Caco-2 (cell line): ENCODE results near the gene MICU1. TPM values are rescaled to one million over a fixed set of nuclear protein-coding genes. Genes with fewer than 3 reads are reported as not detected.
"Not testable (repeated sequence)": the region's sequence is repeated elsewhere in the genome, so short reads cannot be mapped to it uniquely, and the experiment has no call there.

Experiments used
- BruUV-seq: library from RNA; stranded (reverse); fragments of 400-500 nt; replicated peaks from 2 replicates; lab custom pipeline; 2021; lab: Mats Ljungman, UMichigan
- CTCF ChIA-PET: fragments of 300-600 bp; sonication (Branson Sonifier 250); formaldehyde crosslinking; loops from one replicate; lab custom pipeline; 2022; ENCODE audit warnings: antibody characterized with exemption; lab: Charles Lee
- POLR2A ChIA-PET: fragments of 300-600 bp; sonication (Branson Sonifier 250); formaldehyde crosslinking; loops from one replicate; lab custom pipeline; 2022; ENCODE audit warnings: antibody characterized with exemption; lab: Charles Lee
- DNase-seq, 2 experiments: peaks; one replicate each; pipeline versions ENCODE4 v3.0.0 to v3.0.0-alpha.2; 2020 to 2022
- H3K27me3 ChIP-seq: replicated peaks from 2 replicates; pipeline ENCODE4 v1.6.0; 2011; ENCODE audit warnings: low read length; ENCODE audit not compliant: control insufficient read depth, insufficient read depth
- H3K36me3 ChIP-seq: 2 replicates; pipeline ENCODE4 v1.5.1; 2011; ENCODE audit warnings: low read length; ENCODE audit not compliant: control insufficient read depth, insufficient read depth
- H3K4me1 ChIP-seq: fragments of 250-450 bp; sonication (Bioruptor Pico); 2 replicates; pipeline ENCODE4 v1.5.1; 2020; ENCODE audit warnings: mild to moderate bottlenecking
- H3K4me3 ChIP-seq: 2 replicates; pipeline ENCODE4 v1.5.1; 2011; ENCODE audit warnings: low read depth, mild to moderate bottlenecking, control low read depth, low read length
- H3K9me3 ChIP-seq: fragments of 250-450 bp; sonication (Bioruptor Pico); 2 replicates; pipeline ENCODE4 v1.5.1; 2020; ENCODE audit warnings: mild to moderate bottlenecking, moderate library complexity
- H3K27ac Mint-ChIP-seq: one replicate; pipeline ENCODE4 v1.8.0; 2022; ENCODE audit warnings: mixed read lengths; ENCODE audit not compliant: unreplicated experiment
- H3K27me3 Mint-ChIP-seq: one replicate; pipeline ENCODE4 v1.8.0; 2022; ENCODE audit warnings: mixed read lengths; ENCODE audit not compliant: insufficient read depth, unreplicated experiment
- H3K36me3 Mint-ChIP-seq: one replicate; pipeline ENCODE4 v1.8.0; 2022; ENCODE audit warnings: mild to moderate bottlenecking, mixed read lengths; ENCODE audit not compliant: insufficient read depth, unreplicated experiment
- H3K4me1 Mint-ChIP-seq: one replicate; pipeline ENCODE4 v1.8.0; 2022; ENCODE audit warnings: low read depth, mixed read lengths; ENCODE audit not compliant: unreplicated experiment
- H3K4me3 Mint-ChIP-seq: one replicate; pipeline ENCODE4 v1.8.0; 2022; ENCODE audit warnings: mild to moderate bottlenecking, moderate library complexity, mixed read lengths; ENCODE audit not compliant: unreplicated experiment
- H3K9me3 Mint-ChIP-seq: one replicate; pipeline ENCODE4 v1.8.0; 2022; ENCODE audit warnings: mixed read lengths; ENCODE audit not compliant: unreplicated experiment
- intact Hi-C: fragments of 100-400 bp; cut with micrococcal nuclease; formaldehyde crosslinking; loops from one replicate; pipeline ENCODE4 v1.10.0; 2022; ENCODE audit not compliant: unreplicated experiment
- total RNA-seq: library from RNA; stranded (reverse); gene quantifications from 2 replicates; pipeline ENCODE4 v1.2.3, GENCODE V29; 2022
- TF ChIP-seq, protein P1 (sequence below), 2 experiments: fragments of 200-600 bp in 1 of 2; IDR thresholded peaks; 1 replicate in 1 of 2; 2 replicates in 1 of 2; pipeline versions ENCODE4 v1.5.1 to v1.8.0; 2011 to 2022; ENCODE audit warnings: antibody characterized with exemption in 1 of 2, control low read depth in 1 of 2, inconsistent platforms in 1 of 2, low read depth in 1 of 2, low read length in 1 of 2, mild to moderate bottlenecking in 1 of 2, moderate library complexity in 1 of 2; ENCODE audit not compliant: insufficient read depth in 1 of 2, severe bottlenecking in 1 of 2, unreplicated experiment in 1 of 2

Gene MICU1
- total RNA-seq, 1 experiment from 2014 or later: 83.2 TPM

DNA sequence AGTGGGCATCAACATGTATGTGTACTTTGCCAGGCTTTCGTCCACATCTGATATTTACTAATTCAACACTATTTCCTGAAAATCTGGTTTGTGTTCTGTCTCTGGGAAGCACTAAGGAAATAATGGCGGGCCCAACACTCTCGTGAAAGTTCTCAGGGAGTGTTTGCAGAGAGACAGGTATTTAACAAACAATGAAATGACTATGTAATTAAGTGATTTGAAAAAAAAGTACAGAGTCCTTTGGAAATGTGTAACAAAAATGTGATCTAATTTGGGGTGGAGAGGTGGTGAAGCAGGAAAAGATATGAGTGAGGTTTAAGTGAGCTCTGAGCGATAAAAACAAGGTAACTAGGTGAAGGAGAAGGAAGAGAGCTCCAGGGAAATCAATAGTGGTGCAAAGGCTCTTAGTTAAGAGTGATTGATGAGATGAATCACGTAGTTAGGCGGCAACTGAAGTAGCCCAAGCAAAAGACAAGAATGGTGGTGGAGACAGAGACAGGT lies 175.9 kb downstream of the MICU1 start:
- Histone ChIP-seq H3K4me3 (no peak overlapping the region), H3K4me1 (peaks cover 7% of the 10 kb centered on the region; the same call in 1 of the 2 replicates), H3K27me3 (no peaks in the 10 kb centered on the region), H3K9me3 (no peaks in the 10 kb centered on the region), H3K36me3 (no peaks in the 10 kb centered on the region)
- intact Hi-C loops: no loop called here
- peak; percentile 53 to 55 for DNase-seq
- Mint-ChIP-seq H3K4me1 (peaks cover 8% of the 10 kb centered on the region), H3K9me3 (no peaks in the 10 kb centered on the region), H3K4me3 (peak overlapping the region; percentile 8), H3K36me3 (no peaks in the 10 kb centered on the region), H3K27me3 (no peaks in the 10 kb centered on the region), H3K27ac (peak overlapping the region; percentile 18)
- POLR2A ChIA-PET: no interaction called here
- TF ChIP-seq, protein P1, sequence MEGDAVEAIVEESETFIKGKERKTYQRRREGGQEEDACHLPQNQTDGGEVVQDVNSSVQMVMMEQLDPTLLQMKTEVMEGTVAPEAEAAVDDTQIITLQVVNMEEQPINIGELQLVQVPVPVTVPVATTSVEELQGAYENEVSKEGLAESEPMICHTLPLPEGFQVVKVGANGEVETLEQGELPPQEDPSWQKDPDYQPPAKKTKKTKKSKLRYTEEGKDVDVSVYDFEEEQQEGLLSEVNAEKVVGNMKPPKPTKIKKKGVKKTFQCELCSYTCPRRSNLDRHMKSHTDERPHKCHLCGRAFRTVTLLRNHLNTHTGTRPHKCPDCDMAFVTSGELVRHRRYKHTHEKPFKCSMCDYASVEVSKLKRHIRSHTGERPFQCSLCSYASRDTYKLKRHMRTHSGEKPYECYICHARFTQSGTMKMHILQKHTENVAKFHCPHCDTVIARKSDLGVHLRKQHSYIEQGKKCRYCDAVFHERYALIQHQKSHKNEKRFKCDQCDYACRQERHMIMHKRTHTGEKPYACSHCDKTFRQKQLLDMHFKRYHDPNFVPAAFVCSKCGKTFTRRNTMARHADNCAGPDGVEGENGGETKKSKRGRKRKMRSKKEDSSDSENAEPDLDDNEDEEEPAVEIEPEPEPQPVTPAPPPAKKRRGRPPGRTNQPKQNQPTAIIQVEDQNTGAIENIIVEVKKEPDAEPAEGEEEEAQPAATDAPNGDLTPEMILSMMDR (IDR thresholded peaks at IDR 0.05; ENCODE audit: insufficient read depth in 1 of 2, low read depth in 1 of 2, low read length in 1 of 2, severe bottlenecking in 1 of 2, unreplicated experiment in 1 of 2): no peak
- CTCF ChIA-PET: no interaction called here
- BruUV-seq: no TSS peak

DNA sequence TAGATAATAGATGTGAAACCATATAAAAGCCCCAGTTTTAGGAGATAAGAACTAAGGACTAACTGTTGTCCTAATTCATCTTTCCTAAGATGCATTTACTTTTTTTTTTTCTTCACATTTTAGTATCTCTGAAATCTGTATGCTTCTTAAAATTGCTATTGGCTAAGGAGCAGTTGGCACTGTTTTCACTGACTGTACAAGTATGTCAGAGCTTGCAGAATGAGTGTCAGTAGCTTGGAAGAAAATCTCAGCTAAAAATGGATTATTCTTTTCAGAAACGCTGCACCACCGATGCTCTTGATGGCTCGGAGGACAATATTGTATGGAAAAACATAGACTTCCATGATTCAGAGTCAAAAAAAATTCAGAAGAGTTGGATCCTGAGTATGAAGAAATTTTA lies 180.0 kb downstream of the MICU1 start:
- Mint-ChIP-seq H3K4me3 (no peak overlapping the region), H3K36me3 (peaks cover 9% of the 10 kb centered on the region), H3K4me1 (peaks cover 8% of the 10 kb centered on the region), H3K27ac (no peak overlapping the region), H3K9me3 (no peaks in the 10 kb centered on the region), H3K27me3 (no peaks in the 10 kb centered on the region)
- DNase-seq: no peak
- POLR2A ChIA-PET: no interaction called here
- CTCF ChIA-PET: no interaction called here
- peaks cover 7% of the 10 kb centered on the region; the same call in 1 of the 2 replicates for H3K4me1 ChIP-seq
- TF ChIP-seq, protein P1 (IDR thresholded peaks at IDR 0.05; ENCODE audit: insufficient read depth in 1 of 2, low read depth in 1 of 2, low read length in 1 of 2, severe bottlenecking in 1 of 2, unreplicated experiment in 1 of 2): no peak
- H3K27me3 ChIP-seq: no peaks in the 10 kb centered on the region
- H3K36me3 ChIP-seq: no peaks in the 10 kb centered on the region
- BruUV-seq: no TSS peak
- intact Hi-C loops: no loop called here
- no peaks in the 10 kb centered on the region for H3K9me3 ChIP-seq
- no peak overlapping the region for H3K4me3 ChIP-seq

DNA sequence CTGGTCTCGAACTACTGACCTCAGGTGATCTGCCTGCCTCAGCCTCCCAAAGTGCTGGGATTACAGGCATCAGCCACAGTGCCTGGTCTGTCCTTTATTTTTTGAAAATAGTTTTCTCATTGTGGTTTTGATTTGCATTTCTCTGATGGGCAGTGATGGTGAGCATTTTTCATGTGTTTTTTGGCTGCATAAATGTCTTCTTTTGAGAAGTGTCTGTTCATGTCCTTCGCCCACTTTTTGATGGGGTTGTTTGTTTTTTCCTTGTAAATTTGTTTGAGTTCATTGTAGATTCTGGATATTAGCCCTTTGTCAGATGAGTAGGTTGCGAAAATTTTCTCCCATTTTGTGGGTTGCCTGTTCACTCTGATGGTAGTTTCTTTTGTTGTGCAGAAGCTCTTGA lies 182.9 kb downstream of the MICU1 start:
- H3K9me3 ChIP-seq, H3K27ac Mint-ChIP-seq, H3K9me3 Mint-ChIP-seq, CTCF ChIA-PET, BruUV-seq, H3K4me1 Mint-ChIP-seq, H3K27me3 Mint-ChIP-seq, H3K36me3 ChIP-seq, H3K4me3 Mint-ChIP-seq, H3K4me3 ChIP-seq, DNase-seq, H3K4me1 ChIP-seq, intact Hi-C loops, H3K27me3 ChIP-seq, POLR2A ChIA-PET: not testable (repeated sequence)
- H3K36me3 Mint-ChIP-seq: peaks cover 14% of the 10 kb centered on the region

DNA sequence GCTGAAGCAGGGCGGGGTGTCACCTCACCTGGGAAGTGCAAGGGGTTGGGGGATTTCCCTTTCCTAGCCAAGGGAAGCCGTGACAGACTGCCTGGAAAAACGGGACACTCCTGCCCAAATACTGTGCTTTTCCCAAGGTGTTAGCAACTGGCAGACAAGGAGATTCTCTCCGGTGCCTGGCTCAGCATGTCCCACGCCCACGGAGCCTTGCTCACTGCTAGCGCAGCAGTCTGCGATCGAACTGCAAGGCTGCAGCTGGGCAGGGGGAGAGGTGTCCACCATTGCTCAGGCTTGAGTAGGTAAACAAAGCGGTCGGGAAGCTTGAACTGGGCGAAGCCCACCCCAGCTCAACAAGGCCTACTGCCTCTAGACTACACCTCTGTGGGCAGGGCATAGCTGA lies 190.3 kb downstream of the MICU1 start:
- Histone ChIP-seq H3K4me1 (no peaks in the 10 kb centered on the region), H3K36me3 (no peaks in the 10 kb centered on the region), H3K27me3 (no peaks in the 10 kb centered on the region), H3K9me3 (no peaks in the 10 kb centered on the region), H3K4me3 (no peak overlapping the region)
- BruUV-seq: no TSS peak
- POLR2A ChIA-PET: no interaction called here
- no peaks in the 10 kb centered on the region for H3K27me3 Mint-ChIP-seq
- no peaks in the 10 kb centered on the region for H3K9me3 Mint-ChIP-seq
- CTCF ChIA-PET: no interaction called here
- no peak for DNase-seq
- no peak overlapping the region for H3K4me3 Mint-ChIP-seq
- H3K27ac Mint-ChIP-seq: no peak overlapping the region
- H3K4me1 Mint-ChIP-seq: no peaks in the 10 kb centered on the region
- intact Hi-C loops: no loop called here
- TF ChIP-seq, protein P1 (IDR thresholded peaks at IDR 0.05; ENCODE audit: insufficient read depth in 1 of 2, low read depth in 1 of 2, low read length in 1 of 2, severe bottlenecking in 1 of 2, unreplicated experiment in 1 of 2): no peak
- H3K36me3 Mint-ChIP-seq: peaks cover 12% of the 10 kb centered on the region

DNA sequence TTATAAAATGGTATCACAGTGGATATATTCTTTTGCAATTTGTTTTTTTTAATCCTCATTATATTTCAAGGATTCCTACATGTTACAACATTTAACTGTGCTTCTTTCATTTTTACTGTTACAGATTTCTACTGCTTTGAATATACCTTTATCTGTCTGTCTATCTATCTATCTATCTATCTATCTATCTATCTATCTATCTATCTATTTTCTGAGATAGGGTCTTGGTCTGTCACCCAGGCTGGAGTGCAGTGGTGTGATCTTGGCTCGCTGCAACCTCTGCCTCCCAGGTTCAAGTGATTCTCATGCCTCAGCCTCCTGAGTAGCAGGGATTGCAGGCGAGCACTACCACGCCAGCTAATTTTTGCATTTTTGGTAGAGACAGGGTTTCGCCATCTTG lies 194.9 kb downstream of the MICU1 start:
- H3K27me3 Mint-ChIP-seq, BruUV-seq, H3K4me1 ChIP-seq, H3K27me3 ChIP-seq, H3K4me3 ChIP-seq, H3K4me1 Mint-ChIP-seq, H3K27ac Mint-ChIP-seq, DNase-seq, CTCF ChIA-PET, H3K4me3 Mint-ChIP-seq, intact Hi-C loops, H3K36me3 Mint-ChIP-seq, H3K9me3 ChIP-seq, H3K9me3 Mint-ChIP-seq, POLR2A ChIA-PET, H3K36me3 ChIP-seq: not testable (repeated sequence)
